K562 (cell line): ENCODE results near the gene CFD. TPM values are rescaled to one million over a fixed set of nuclear protein-coding genes. Genes with fewer than 3 reads are reported as not detected.

Experiments used
- ATF1 ChIP-seq, 2 experiments: fragments of 450-650 bp in 1 of 2; IDR thresholded peaks; 2 replicates each; pipeline ENCODE4 v1.6.1; 2016; ENCODE audit warnings: missing compliant biosample characterization in 1 of 2, missing genetic modification characterization in 1 of 2
- BACH1 ChIP-seq: fragments of 200-800 bp; sonication (Bioruptor generic); IDR thresholded peaks from 2 replicates; pipeline ENCODE4 v1.6.1; 2016; ENCODE audit warnings: missing genetic modification characterization, missing compliant biosample characterization
- ETV5 ChIP-seq: sonication (generic); formaldehyde crosslinking; IDR thresholded peaks from 2 replicates; pipeline ENCODE4 v1.4.0; 2020; ENCODE audit warnings: low read depth, mild to moderate bottlenecking, missing genetic modification reagents
- FOXJ2 ChIP-seq: fragments of 200-800 bp; sonication (Bioruptor generic); IDR thresholded peaks from 2 replicates; pipeline ENCODE4 v1.6.1; 2016; ENCODE audit warnings: missing genetic modification characterization, missing compliant biosample characterization
- HDAC6 ChIP-seq: IDR thresholded peaks from 2 replicates; pipeline ENCODE4 v1.6.1; 2012; ENCODE audit warnings: low read depth, mild to moderate bottlenecking, control low read depth, inconsistent platforms, low read length, moderate library complexity
- POLR2AphosphoS2 ChIP-seq: IDR thresholded peaks from 2 replicates; pipeline ENCODE4 v1.6.1; 2012; ENCODE audit warnings: low read length, improper control_type of control experiment
- SPI1 ChIP-seq: IDR thresholded peaks from 2 replicates; pipeline ENCODE4 v1.6.1; 2011; ENCODE audit warnings: low read depth, low read length, control low read depth, borderline replicate concordance
- U2AF1 ChIP-seq: fragments of 200-400 bp; formaldehyde crosslinking; optimal IDR thresholded peaks from 2 replicates; pipeline ENCODE3; 2017; ENCODE audit warnings: mild to moderate bottlenecking, low read depth, low read length, moderate library complexity
- ZKSCAN1 ChIP-seq: fragments of 150-350 bp; IDR thresholded peaks from 2 replicates; pipeline ENCODE4 v1.6.1; 2016; ENCODE audit warnings: low read depth, low read length
- ZNF551 ChIP-seq: fragments of 250-450 bp; sonication (Bioruptor Pico); IDR thresholded peaks from 2 replicates; pipeline ENCODE4 v1.5.0; 2021; ENCODE audit warnings: mild to moderate bottlenecking, moderate library complexity
- ZNF830 ChIP-seq: fragments of 250-450 bp; sonication (Bioruptor Pico); IDR thresholded peaks from 2 replicates; pipeline ENCODE4 v1.5.0; 2021; ENCODE audit warnings: mild to moderate bottlenecking
- polyA plus RNA-seq, 8 experiments: library from polyadenylated mRNA; depleted of rRNA in 4 of 8; stranded (reverse) in 5 of 8; unstranded in 3 of 8; fragments of >200 nt; fragmentation: Nextera tagmentation in 2 of 8; fragmentation: Illumina TruSeq in 1 of 8; extraction: Ambion mirVana in 2 of 8; extraction: Trizol in 1 of 8; gene quantifications; 2 replicates each; pipeline versions ENCODE4 v1.2.1 to v1.2.3, GENCODE V29; 2011 to 2014; ENCODE audit warnings: inconsistent platforms in 1 of 8, missing spikeins in 1 of 8
- total RNA-seq, 7 experiments: library from RNA; depleted of rRNA in 6 of 7; stranded (reverse); fragments of >200 nt in 6 of 7; fragmentation: Illumina TruSeq in 2 of 7; extraction: Trizol in 2 of 7; gene quantifications; 2 replicates each; pipeline versions ENCODE4 v1.2.1 to v1.2.3, GENCODE V29; 2011 to 2021; ENCODE audit warnings: low replicate concordance in 1 of 7
- TF ChIP-seq, protein P1 (sequence below), 2 experiments: fragments of 450-650 bp; IDR thresholded peaks; 2 replicates each; pipeline ENCODE4 v1.6.1; 2018; ENCODE audit warnings: mild to moderate bottlenecking in 2 of 2, low read depth in 1 of 2; ENCODE audit not compliant: partially characterized antibody in 2 of 2
- TF ChIP-seq, protein P2 (sequence below): fragments of 450-650 bp; IDR thresholded peaks from 2 replicates; pipeline ENCODE4 v1.6.1; 2016; ENCODE audit warnings: low read depth, mild to moderate bottlenecking, moderate library complexity
- TF ChIP-seq, protein P3 (sequence below): fragments of 250-450 bp; sonication (Bioruptor Pico); IDR thresholded peaks from 2 replicates; pipeline ENCODE4 v1.8.0; 2021; ENCODE audit warnings: moderate library complexity, mild to moderate bottlenecking, inconsistent platforms
- TF ChIP-seq, protein P4 (sequence below), 2 experiments: IDR thresholded peaks; 2 replicates each; pipeline ENCODE4 v1.6.1; 2011; ENCODE audit warnings: borderline replicate concordance in 1 of 2, control low read depth in 1 of 2, low read depth in 1 of 2, low read length in 1 of 2, mild to moderate bottlenecking in 1 of 2, mixed read lengths in 1 of 2, moderate library complexity in 1 of 2; ENCODE audit not compliant: insufficient read depth in 1 of 2, insufficient read length in 1 of 2, poor library complexity in 1 of 2, severe bottlenecking in 1 of 2; ENCODE audit errors: extremely low read depth in 1 of 2
- TF ChIP-seq, protein P5 (sequence below): fragments of 250-450 bp; sonication (Bioruptor Pico); IDR thresholded peaks from 2 replicates; pipeline ENCODE4 v1.5.0; 2021; ENCODE audit warnings: mild to moderate bottlenecking, borderline replicate concordance
- TF ChIP-seq, protein P6 (sequence below): fragments of 250-450 bp; sonication (Bioruptor Pico); IDR thresholded peaks from 2 replicates; pipeline ENCODE4 v1.4.0; 2020; ENCODE audit warnings: mild to moderate bottlenecking, moderate library complexity

The CFD gene
- total and polyA plus RNA-seq, 9 of the 15 experiments (the other 6 are each of a cell fraction or from before 2014, with no cell fraction given): 0.52 to 59.4 (median 7.6) TPM

DNA sequence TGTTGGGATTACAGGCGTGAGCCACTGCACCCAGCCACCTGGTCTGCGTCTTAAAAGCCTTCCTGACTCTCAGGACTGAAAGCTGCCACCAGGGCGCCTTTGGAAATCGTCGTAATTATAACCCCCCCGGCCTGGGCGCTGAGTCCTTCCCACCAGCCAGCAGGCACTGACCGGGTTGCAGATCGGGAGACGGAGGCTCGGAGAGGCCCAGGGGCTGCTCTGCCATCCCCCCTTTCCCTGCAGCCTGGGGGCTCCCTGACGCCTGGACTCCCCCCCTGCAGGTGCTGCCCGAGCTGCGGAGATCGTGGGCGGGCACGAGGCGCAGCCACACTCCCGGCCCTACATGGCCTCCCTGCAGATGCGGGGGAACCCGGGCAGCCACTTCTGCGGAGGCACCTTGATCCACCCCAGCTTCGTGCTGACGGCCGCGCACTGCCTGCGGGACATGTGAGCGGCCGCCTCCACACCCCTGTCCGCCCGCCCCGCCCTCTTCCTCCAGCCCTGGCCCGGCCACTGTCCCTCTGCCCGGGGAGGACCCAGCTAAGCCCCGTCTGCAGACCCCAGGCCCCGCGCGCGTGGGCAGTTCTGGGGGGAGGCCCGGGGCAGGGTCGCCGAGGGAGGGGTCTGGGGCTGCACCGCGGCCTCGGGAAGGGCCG is 16.2 kb upstream of the CFD start (continued):
- TF ChIP-seq, protein P1, sequence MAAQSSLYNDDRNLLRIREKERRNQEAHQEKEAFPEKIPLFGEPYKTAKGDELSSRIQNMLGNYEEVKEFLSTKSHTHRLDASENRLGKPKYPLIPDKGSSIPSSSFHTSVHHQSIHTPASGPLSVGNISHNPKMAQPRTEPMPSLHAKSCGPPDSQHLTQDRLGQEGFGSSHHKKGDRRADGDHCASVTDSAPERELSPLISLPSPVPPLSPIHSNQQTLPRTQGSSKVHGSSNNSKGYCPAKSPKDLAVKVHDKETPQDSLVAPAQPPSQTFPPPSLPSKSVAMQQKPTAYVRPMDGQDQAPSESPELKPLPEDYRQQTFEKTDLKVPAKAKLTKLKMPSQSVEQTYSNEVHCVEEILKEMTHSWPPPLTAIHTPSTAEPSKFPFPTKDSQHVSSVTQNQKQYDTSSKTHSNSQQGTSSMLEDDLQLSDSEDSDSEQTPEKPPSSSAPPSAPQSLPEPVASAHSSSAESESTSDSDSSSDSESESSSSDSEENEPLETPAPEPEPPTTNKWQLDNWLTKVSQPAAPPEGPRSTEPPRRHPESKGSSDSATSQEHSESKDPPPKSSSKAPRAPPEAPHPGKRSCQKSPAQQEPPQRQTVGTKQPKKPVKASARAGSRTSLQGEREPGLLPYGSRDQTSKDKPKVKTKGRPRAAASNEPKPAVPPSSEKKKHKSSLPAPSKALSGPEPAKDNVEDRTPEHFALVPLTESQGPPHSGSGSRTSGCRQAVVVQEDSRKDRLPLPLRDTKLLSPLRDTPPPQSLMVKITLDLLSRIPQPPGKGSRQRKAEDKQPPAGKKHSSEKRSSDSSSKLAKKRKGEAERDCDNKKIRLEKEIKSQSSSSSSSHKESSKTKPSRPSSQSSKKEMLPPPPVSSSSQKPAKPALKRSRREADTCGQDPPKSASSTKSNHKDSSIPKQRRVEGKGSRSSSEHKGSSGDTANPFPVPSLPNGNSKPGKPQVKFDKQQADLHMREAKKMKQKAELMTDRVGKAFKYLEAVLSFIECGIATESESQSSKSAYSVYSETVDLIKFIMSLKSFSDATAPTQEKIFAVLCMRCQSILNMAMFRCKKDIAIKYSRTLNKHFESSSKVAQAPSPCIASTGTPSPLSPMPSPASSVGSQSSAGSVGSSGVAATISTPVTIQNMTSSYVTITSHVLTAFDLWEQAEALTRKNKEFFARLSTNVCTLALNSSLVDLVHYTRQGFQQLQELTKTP (IDR thresholded peaks at IDR 0.05; ENCODE audit: low read depth in 1 of 2, partially characterized antibody in 2 of 2): no peak
- TF ChIP-seq FOXJ2 (tag) (no peak), SPI1 (no peak), BACH1 (tag) (no peak), ZNF551 (CRISPR knock-in tag) (no peak), ATF1 (CRISPR knock-in tag; IDR thresholded peaks at IDR 0.05) (no peak), ATF1 (tag; IDR thresholded peaks at IDR 0.05) (0 out of 2 replicates have a peak, but pooled peaks have one; percentile 8), U2AF1 (no peak), POLR2AphosphoS2 (no peak), ZKSCAN1 (no peak), HDAC6 (no peak), ETV5 (CRISPR knock-in tag) (no peak), ZNF830 (CRISPR knock-in tag) (no peak)
- TF ChIP-seq, protein P2, sequence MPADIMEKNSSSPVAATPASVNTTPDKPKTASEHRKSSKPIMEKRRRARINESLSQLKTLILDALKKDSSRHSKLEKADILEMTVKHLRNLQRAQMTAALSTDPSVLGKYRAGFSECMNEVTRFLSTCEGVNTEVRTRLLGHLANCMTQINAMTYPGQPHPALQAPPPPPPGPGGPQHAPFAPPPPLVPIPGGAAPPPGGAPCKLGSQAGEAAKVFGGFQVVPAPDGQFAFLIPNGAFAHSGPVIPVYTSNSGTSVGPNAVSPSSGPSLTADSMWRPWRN: no peak
- TF ChIP-seq, protein P3, sequence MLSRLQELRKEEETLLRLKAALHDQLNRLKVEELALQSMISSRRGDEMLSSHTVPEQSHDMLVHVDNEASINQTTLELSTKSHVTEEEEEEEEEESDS (CRISPR knock-in tag): no peak
- TF ChIP-seq, protein P4, sequence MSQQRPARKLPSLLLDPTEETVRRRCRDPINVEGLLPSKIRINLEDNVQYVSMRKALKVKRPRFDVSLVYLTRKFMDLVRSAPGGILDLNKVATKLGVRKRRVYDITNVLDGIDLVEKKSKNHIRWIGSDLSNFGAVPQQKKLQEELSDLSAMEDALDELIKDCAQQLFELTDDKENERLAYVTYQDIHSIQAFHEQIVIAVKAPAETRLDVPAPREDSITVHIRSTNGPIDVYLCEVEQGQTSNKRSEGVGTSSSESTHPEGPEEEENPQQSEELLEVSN (IDR thresholded peaks at IDR 0.05; ENCODE audit: borderline replicate concordance in 1 of 2, extremely low read depth in 1 of 2, insufficient read depth in 1 of 2, insufficient read length in 1 of 2, low read depth in 1 of 2, low read length in 1 of 2, poor library complexity in 1 of 2, severe bottlenecking in 1 of 2): peak; percentile 83 to 91
- TF ChIP-seq, protein P5, sequence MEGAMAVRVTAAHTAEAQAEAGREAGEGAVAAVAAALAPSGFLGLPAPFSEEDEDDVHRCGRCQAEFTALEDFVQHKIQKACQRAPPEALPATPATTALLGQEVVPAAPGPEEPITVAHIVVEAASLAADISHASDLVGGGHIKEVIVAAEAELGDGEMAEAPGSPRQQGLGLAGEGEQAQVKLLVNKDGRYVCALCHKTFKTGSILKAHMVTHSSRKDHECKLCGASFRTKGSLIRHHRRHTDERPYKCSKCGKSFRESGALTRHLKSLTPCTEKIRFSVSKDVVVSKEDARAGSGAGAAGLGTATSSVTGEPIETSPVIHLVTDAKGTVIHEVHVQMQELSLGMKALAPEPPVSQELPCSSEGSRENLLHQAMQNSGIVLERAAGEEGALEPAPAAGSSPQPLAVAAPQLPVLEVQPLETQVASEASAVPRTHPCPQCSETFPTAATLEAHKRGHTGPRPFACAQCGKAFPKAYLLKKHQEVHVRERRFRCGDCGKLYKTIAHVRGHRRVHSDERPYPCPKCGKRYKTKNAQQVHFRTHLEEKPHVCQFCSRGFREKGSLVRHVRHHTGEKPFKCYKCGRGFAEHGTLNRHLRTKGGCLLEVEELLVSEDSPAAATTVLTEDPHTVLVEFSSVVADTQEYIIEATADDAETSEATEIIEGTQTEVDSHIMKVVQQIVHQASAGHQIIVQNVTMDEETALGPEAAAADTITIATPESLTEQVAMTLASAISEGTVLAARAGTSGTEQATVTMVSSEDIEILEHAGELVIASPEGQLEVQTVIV (CRISPR knock-in tag): no peak
- TF ChIP-seq, protein P6, sequence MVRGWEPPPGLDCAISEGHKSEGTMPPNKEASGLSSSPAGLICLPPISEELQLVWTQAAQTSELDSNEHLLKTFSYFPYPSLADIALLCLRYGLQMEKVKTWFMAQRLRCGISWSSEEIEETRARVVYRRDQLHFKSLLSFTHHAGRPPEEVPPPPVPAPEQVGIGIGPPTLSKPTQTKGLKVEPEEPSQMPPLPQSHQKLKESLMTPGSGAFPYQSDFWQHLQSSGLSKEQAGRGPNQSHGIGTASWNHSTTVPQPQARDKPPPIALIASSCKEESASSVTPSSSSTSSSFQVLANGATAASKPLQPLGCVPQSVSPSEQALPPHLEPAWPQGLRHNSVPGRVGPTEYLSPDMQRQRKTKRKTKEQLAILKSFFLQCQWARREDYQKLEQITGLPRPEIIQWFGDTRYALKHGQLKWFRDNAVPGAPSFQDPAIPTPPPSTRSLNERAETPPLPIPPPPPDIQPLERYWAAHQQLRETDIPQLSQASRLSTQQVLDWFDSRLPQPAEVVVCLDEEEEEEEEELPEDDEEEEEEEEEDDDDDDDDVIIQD (CRISPR knock-in tag): no peak
